Duodenal mucosa (tissue), 2 donors: Measurements from ENCODE around the gene LMOD1.

ENCODE experiments used
- H3K27ac ChIP-seq: one replicate; pipeline ENCODE4 v1.7.0; 2013; ENCODE audit warnings: low read depth, low read length
- H3K27me3 ChIP-seq, 2 donors: one replicate each; pipeline ENCODE4 v1.7.0; 2013; ENCODE audit warnings: low read length in 2 of 2, control low read depth in 1 of 2; ENCODE audit not compliant: insufficient read depth in 2 of 2, control insufficient read depth in 1 of 2
- H3K36me3 ChIP-seq, 2 donors: one replicate each; pipeline ENCODE4 v1.7.0; 2013; ENCODE audit warnings: low read length in 2 of 2, control low read depth in 1 of 2; ENCODE audit not compliant: insufficient read depth in 2 of 2, control insufficient read depth in 1 of 2
- H3K4me1 ChIP-seq, 2 donors: one replicate each; pipeline ENCODE4 v1.7.0; 2013; ENCODE audit warnings: low read length in 2 of 2, control low read depth in 1 of 2; ENCODE audit not compliant: insufficient read depth in 2 of 2, control insufficient read depth in 1 of 2
- H3K4me3 ChIP-seq, 2 donors: one replicate each; pipeline ENCODE4 v1.7.0; 2013; ENCODE audit warnings: low read length in 2 of 2, low read depth in 1 of 2
- H3K9ac ChIP-seq, 2 donors: one replicate each; pipeline ENCODE4 v1.7.0; 2013; ENCODE audit warnings: low read length in 2 of 2, low read depth in 1 of 2
- H3K9me3 ChIP-seq, 2 donors: one replicate each; pipeline ENCODE4 v1.7.0; 2013; ENCODE audit warnings: low read length in 2 of 2, control low read depth in 1 of 2; ENCODE audit not compliant: control insufficient read depth in 1 of 2

LMOD1 gene

GRCh38 chr1:201887116-201887866 is 59.1 kb downstream of the LMOD1 start:
- Histone ChIP-seq H3K27me3 (peaks cover 28 to 39% of the 10 kb centered on the region in 2 donors), H3K36me3 (no peaks in the 10 kb centered on the region), H3K27ac (no peak overlapping the region), H3K4me3 (no peak overlapping the region), H3K4me1 (peaks cover 8 to 17% of the 10 kb centered on the region in 2 donors), H3K9ac (no peak overlapping the region), H3K9me3 (no peaks in the 10 kb centered on the region)

GRCh38 chr1:201886103-201886885 is 60.1 kb downstream of the LMOD1 start:
- Histone ChIP-seq H3K4me3 (no peak overlapping the region), H3K27ac (no peak overlapping the region), H3K36me3 (no peaks in the 10 kb centered on the region), H3K9me3 (no peaks in the 10 kb centered on the region), H3K4me1 (peaks cover 8 to 21% of the 10 kb centered on the region in 2 donors), H3K27me3 (peaks cover 28 to 39% of the 10 kb centered on the region in 2 donors), H3K9ac (no peak overlapping the region)

GRCh38 chr1:201885531-201886075 is 60.7 kb downstream of the LMOD1 start:
- Histone ChIP-seq H3K9me3 (no peaks in the 10 kb centered on the region), H3K27me3 (peaks cover 23 to 39% of the 10 kb centered on the region in 2 donors), H3K4me1 (peaks cover 8 to 21% of the 10 kb centered on the region in 2 donors), H3K27ac (no peak overlapping the region), H3K36me3 (no peaks in the 10 kb centered on the region), H3K9ac (no peak overlapping the region), H3K4me3 (no peak overlapping the region)

GRCh38 chr1:201884425-201884824 is 61.9 kb downstream of the LMOD1 start:
- no peak overlapping the region for H3K9ac ChIP-seq
- H3K9me3 ChIP-seq: no peaks in the 10 kb centered on the region
- peaks cover 6 to 19% of the 10 kb centered on the region in 2 donors for H3K4me1 ChIP-seq
- peaks cover 14 to 29% of the 10 kb centered on the region in 2 donors for H3K27me3 ChIP-seq
- H3K27ac ChIP-seq: no peak overlapping the region
- H3K4me3 ChIP-seq: no peak overlapping the region
- no peaks in the 10 kb centered on the region for H3K36me3 ChIP-seq

- H3K9me3 ChIP-seq: no peaks in the 10 kb centered on the region
- H3K4me3 ChIP-seq: no peak overlapping the region
- H3K27me3 ChIP-seq: peaks cover 11 to 23% of the 10 kb centered on the region in 2 donors
- H3K9ac ChIP-seq: no peak overlapping the region
- H3K4me1 ChIP-seq: peaks cover 0 to 14% of the 10 kb centered on the region in 2 donors
- no peak overlapping the region for H3K27ac ChIP-seq
- no peaks in the 10 kb centered on the region for H3K36me3 ChIP-seq
These were observed 62.6 kb downstream of the LMOD1 start for GRCh38 chr1:201883786-201884185.

GRCh38 chr1:201883266-201883665 is 63.1 kb downstream of the LMOD1 start:
- H3K4me1 ChIP-seq: peaks cover 0 to 12% of the 10 kb centered on the region in 2 donors
- no peak overlapping the region for H3K9ac ChIP-seq
- H3K4me3 ChIP-seq: no peak overlapping the region
- no peak overlapping the region for H3K27ac ChIP-seq
- no peaks in the 10 kb centered on the region for H3K9me3 ChIP-seq
- H3K36me3 ChIP-seq: no peaks in the 10 kb centered on the region
- peaks cover 8 to 18% of the 10 kb centered on the region in 2 donors for H3K27me3 ChIP-seq

GRCh38 chr1:201882665-201883132 is 63.6 kb downstream of the LMOD1 start:
- Histone ChIP-seq H3K36me3 (no peaks in the 10 kb centered on the region), H3K4me1 (peaks cover 0 to 8% of the 10 kb centered on the region in 2 donors), H3K27me3 (peaks cover 2 to 12% of the 10 kb centered on the region in 2 donors), H3K9ac (no peak overlapping the region), H3K9me3 (no peaks in the 10 kb centered on the region), H3K4me3 (no peak overlapping the region), H3K27ac (no peak overlapping the region)

- Histone ChIP-seq H3K27me3 (peaks cover 0 to 3% of the 10 kb centered on the region in 2 donors), H3K4me1 (peaks cover 0 to 8% of the 10 kb centered on the region in 2 donors), H3K4me3 (no peak overlapping the region), H3K36me3 (no peaks in the 10 kb centered on the region), H3K9ac (no peak overlapping the region), H3K27ac (no peak overlapping the region), H3K9me3 (no peaks in the 10 kb centered on the region)
These were observed 64.7 kb downstream of the LMOD1 start for GRCh38 chr1:201881617-201882016.

- H3K36me3 ChIP-seq: peaks cover 0 to 1% of the 10 kb centered on the region in 2 donors
- no peak overlapping the region for H3K27ac ChIP-seq
- H3K9me3 ChIP-seq: no peaks in the 10 kb centered on the region
- H3K9ac ChIP-seq: no peak overlapping the region
- no peak overlapping the region for H3K4me3 ChIP-seq
- H3K4me1 ChIP-seq: peaks cover 0 to 8% of the 10 kb centered on the region in 2 donors
- H3K27me3 ChIP-seq: peaks cover 0 to 3% of the 10 kb centered on the region in 2 donors
These were observed 65.3 kb downstream of the LMOD1 start for GRCh38 chr1:201880928-201881571.
